22Rv1 (cell line): ENCODE measurements around the gene FAM120B.

Source experiments
- H3K27ac ChIP-seq: fragments of 450-650 bp; 2 replicates; pipeline ENCODE4 v1.5.1; 2017
- CTCF ChIP-seq: fragments of 450-650 bp; IDR thresholded peaks from 2 replicates; pipeline ENCODE4 v1.5.1; 2017; ENCODE audit warnings: mild to moderate bottlenecking
- ZFX ChIP-seq: fragments of 450-650 bp; IDR thresholded peaks from 2 replicates; pipeline ENCODE4 v1.6.1; 2017; ENCODE audit warnings: antibody characterized with exemption, borderline replicate concordance

Gene FAM120B

DNA sequence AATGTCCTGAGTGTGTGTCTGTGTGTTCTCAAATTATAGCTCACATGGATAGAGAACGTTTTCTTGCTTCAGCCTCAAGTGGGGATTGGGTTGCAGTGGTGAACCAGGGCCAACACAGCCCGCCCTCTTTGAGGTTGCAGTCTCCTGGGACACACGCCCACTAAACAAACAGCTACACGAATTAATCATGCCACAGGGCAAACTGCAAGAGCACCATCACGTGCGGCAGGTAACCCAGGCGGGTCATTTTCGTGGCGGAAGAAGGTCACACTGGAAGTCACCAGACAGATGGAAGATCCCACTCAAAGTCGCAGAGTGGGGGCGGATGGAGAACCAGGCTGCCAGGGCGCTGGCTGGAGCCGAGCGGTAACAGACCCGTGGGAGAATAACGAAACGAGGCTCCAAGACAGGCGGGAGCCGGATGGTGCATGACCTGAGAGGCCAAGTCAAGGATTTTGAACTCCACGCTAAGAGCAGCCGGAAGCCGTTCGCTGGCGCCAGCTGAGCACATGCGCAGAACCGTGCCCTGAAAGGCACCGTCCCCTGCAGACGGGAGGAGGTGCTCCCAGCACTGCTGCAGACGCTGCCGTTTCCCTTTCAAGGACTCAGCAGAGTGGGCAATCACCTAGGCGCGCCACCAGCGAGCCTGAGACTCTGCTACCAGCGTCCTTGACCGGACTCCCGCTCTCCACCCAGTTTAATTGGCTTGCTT lies 26.4 kb upstream of the FAM120B start:
- peak overlapping the region; percentile 65 for H3K27ac ChIP-seq
- TF ChIP-seq CTCF = no peak; the same call in none of the 2 replicates
- no peak for TF ChIP-seq ZFX

DNA sequence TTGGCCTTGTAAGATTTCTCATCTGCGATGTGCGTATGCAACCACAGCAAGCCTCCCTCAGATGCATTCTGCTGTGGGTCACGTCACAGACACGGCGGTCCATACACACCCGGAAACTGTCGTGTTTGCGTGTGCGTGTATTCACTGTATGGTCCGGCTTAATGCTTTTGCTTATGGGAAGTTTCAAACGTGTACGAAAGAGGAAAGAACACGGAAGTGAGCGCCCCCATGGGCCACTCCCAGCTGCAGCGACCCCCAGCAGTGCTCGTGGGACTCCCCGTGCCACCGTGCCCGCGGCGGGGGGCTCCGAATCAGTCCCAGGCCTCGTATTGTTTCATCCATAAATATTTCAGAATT lies 25.9 kb upstream of the FAM120B start:
- peak overlapping the region; percentile 65 for H3K27ac ChIP-seq
- TF ChIP-seq CTCF = peak; percentile 26; the same call in 1 of the 2 replicates
- TF ChIP-seq ZFX = no peak

DNA sequence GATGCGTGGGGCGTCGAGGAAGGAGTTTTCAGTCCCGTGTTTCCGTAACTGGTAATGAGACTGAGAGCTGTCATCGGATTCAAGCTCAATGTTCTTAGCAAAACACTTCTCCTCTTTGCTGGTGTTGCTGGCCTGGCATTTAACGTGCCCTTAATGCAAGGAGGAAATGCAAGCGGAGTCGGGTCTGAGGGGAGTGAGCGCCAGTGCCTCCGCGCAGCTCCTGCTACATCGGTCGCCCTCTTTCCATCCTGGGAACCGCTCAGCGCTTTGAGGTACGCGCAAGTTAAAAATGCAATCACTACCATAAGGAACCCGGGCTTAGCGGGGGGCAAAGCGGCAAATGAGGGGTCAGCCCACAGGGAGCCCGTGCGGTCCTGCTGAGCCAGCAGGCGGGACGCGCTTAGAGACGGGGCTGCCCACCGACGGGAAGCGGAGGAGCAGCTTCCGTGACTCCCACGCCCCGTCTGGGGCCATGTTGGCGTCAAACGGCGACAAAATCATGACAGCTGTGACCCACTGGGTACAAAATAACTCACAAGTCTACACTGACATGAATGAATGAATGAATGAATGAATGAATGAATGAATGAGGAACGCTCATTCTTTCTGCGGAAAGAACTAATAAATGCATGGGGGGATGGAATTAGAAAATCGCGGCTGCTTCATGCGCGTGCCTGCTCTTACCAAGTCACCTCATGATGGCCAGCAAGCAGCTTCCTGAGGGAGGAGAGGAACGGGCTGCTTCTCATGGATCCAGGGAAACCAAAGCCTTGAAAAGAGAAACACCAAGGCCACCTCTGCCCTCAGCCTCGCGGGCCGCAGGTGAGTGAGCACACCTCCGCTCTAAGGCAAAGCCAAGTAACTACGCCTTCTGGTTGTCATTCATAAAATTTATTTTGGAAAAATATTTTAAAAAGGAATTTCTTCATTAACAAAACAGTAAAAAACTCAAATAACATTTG lies 24.9 kb upstream of the FAM120B start:
- H3K27ac ChIP-seq = no peak overlapping the region
- TF ChIP-seq ZFX (no peak), CTCF (no peak)

DNA sequence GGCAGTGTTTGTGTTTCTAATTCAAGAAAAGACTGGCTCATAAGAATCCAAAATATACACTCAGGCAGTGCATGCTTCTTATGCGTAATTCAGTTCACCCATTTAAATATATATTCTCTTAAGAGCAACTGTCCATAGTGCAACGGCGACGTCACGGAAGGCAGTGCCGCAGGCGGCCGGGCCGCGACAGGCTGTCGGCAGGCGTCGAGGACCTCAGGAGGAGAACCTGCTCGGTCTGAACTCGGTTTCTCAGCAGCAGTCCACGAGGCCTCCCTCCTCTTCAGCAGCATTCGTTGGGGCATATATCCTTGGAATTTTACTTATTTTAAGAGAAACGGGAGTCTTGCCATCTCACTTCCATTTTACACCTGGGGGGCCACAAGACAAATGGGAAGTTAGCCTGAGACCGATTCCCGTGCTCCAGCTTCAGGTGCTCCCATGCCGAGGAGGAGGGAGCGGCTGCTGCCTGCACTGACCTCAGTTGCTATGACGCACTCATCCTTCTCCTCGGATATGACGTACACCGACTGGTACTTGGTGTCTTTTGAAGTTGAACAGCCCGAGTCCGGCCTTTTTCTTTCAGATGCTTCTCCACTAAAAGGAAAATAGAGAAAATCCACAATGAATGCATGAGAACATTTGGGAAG lies 23.9 kb upstream of the FAM120B start:
- TF ChIP-seq ZFX (no peak), CTCF (no peak)
- no peak overlapping the region for H3K27ac ChIP-seq

- no peak for TF ChIP-seq ZFX
- TF ChIP-seq CTCF = no peak
- H3K27ac ChIP-seq = no peak overlapping the region
Measured at GRCh38 chr6:170283212-170284081, 23.1 kb upstream of the FAM120B start.

GRCh38 chr6:170284126-170284773 lies 22.3 kb upstream of the FAM120B start:
- TF ChIP-seq CTCF (no peak), ZFX (no peak)
- H3K27ac ChIP-seq = no peak overlapping the region
